B cell (primary cell): ENCODE results near the gene RHOD. TPM values are rescaled to one million over a fixed set of nuclear protein-coding genes. Genes with fewer than 3 reads are reported as not detected.

Source experiments
- ATAC-seq: fragments of 200-7000 bp; cut with Tn5 transposase; one replicate; pipeline ENCODE4 v1.10.0; 2021; ENCODE audit warnings: low read depth, mild to moderate bottlenecking, moderate number of reproducible peaks, moderate library complexity
- CTCF ChIA-PET: fragments of 350-600 bp; sonication (Branson Sonifier 250); formaldehyde crosslinking; loops from one replicate; lab custom pipeline; 2021; ENCODE audit warnings: antibody characterized with exemption, inconsistent platforms; lab: Charles Lee
- POLR2A ChIA-PET: fragments of 350-600 bp; sonication (Branson Sonifier 250); formaldehyde crosslinking; loops from one replicate; lab custom pipeline; 2021; ENCODE audit warnings: antibody characterized with exemption; lab: Charles Lee
- DNase-seq: peaks from one replicate; pipeline ENCODE4 v3.0.0; 2013
- H2AFZ ChIP-seq: 2 replicates; pipeline ENCODE4 v1.6.1; 2012; ENCODE audit warnings: mild to moderate bottlenecking, low read depth, low read length; ENCODE audit not compliant: insufficient read depth, poor library complexity, severe bottlenecking
- H3K27ac ChIP-seq, 2 donors: 1 replicate in 1 of 2; 2 replicates in 1 of 2; pipeline ENCODE4 v1.5.1; 2012 to 2013; ENCODE audit warnings: low read length in 2 of 2, mild to moderate bottlenecking in 2 of 2, moderate library complexity in 1 of 2
- H3K27me3 ChIP-seq, 4 experiments: fragments of 200-600 bp in 1 of 4; sonication (generic) in 1 of 4; replicated peaks in 1 of 4; 1 replicate in 2 of 4; 2 replicates in 2 of 4; pipeline versions ENCODE4 v1.6.1 to v1.7.0; 2013 to 2016; ENCODE audit warnings: low read length in 3 of 4, mild to moderate bottlenecking in 2 of 4, mixed read lengths in 1 of 4, moderate library complexity in 1 of 4; ENCODE audit not compliant: insufficient read depth in 4 of 4, control insufficient read depth in 3 of 4; ENCODE audit errors: control extremely low read depth in 1 of 4
- H3K36me3 ChIP-seq, 2 experiments: replicated peaks in 1 of 2; 1 replicate in 1 of 2; 2 replicates in 1 of 2; pipeline versions ENCODE4 v1.6.1 to v1.7.1; 2013; ENCODE audit warnings: low read length in 1 of 2; ENCODE audit not compliant: insufficient read depth in 2 of 2, control insufficient read depth in 1 of 2; ENCODE audit errors: control extremely low read depth in 1 of 2, extremely low read depth in 1 of 2
- H3K4me1 ChIP-seq, 2 donors: fragments of 200-600 bp in 1 of 2; sonication (generic) in 1 of 2; 1 replicate in 1 of 2; 2 replicates in 1 of 2; pipeline versions ENCODE4 v1.5.1 to v1.6.1; 2013 to 2017; ENCODE audit warnings: low read length in 2 of 2; ENCODE audit not compliant: control insufficient read depth in 2 of 2, insufficient read depth in 2 of 2
- H3K4me2 ChIP-seq: replicated peaks from 2 replicates; pipeline ENCODE3; 2012; ENCODE audit warnings: mild to moderate bottlenecking, low read depth, low read length; ENCODE audit not compliant: poor library complexity, severe bottlenecking
- H3K4me3 ChIP-seq, 5 experiments: fragments of 200-600 bp in 1 of 5; sonication (generic) in 1 of 5; 1 replicate in 3 of 5; 2 replicates in 2 of 5; pipeline versions ENCODE4 v1.5.1 to v1.7.0; 2011 to 2016; ENCODE audit warnings: low read length in 4 of 5, mild to moderate bottlenecking in 4 of 5, low read depth in 2 of 5, control low read depth in 1 of 5, moderate library complexity in 1 of 5; ENCODE audit not compliant: insufficient read depth in 1 of 5; ENCODE audit errors: control extremely low read depth in 1 of 5, extremely low read depth in 1 of 5
- H3K79me2 ChIP-seq: fragments of 200-600 bp; sonication (generic); one replicate; pipeline ENCODE4 v1.6.0; 2016; ENCODE audit warnings: low read length; ENCODE audit not compliant: control insufficient read depth, insufficient read depth
- H3K9ac ChIP-seq: fragments of 200-600 bp; sonication (generic); 2 replicates; pipeline ENCODE4 v1.6.1; 2017; ENCODE audit warnings: mild to moderate bottlenecking, low read length, moderate library complexity
- H3K9me3 ChIP-seq, 3 donors: one replicate each; pipeline versions ENCODE4 v1.6.1 to v1.7.1; 2013; ENCODE audit warnings: low read length in 2 of 3; ENCODE audit not compliant: control insufficient read depth in 2 of 3, insufficient read depth in 1 of 3; ENCODE audit errors: control extremely low read depth in 1 of 3
- H4K20me1 ChIP-seq: 2 replicates; pipeline ENCODE4 v1.6.0; 2012; ENCODE audit warnings: mild to moderate bottlenecking, low read length; ENCODE audit not compliant: insufficient read depth, control insufficient read depth, poor library complexity, severe bottlenecking
- H3K27ac Mint-ChIP-seq: one replicate; pipeline ENCODE4 v1.8.0; 2021; ENCODE audit warnings: mixed read lengths
- H3K27me3 Mint-ChIP-seq: one replicate; pipeline ENCODE4 v1.8.0; 2021; ENCODE audit warnings: mixed read lengths
- H3K4me1 Mint-ChIP-seq: one replicate; pipeline ENCODE4 v1.8.0; 2021; ENCODE audit warnings: mixed read lengths
- H3K4me3 Mint-ChIP-seq: one replicate; pipeline ENCODE4 v1.8.0; 2021; ENCODE audit warnings: mixed read lengths
- H3K9me3 Mint-ChIP-seq: one replicate; pipeline ENCODE4 v1.8.0; 2022; ENCODE audit warnings: mixed read lengths; ENCODE audit not compliant: insufficient read depth
- EZH2 ChIP-seq: IDR thresholded peaks from 2 replicates; pipeline ENCODE4 v1.6.1; 2012; ENCODE audit warnings: borderline replicate concordance, low read depth, mild to moderate bottlenecking, moderate library complexity, low read length; ENCODE audit not compliant: insufficient read depth, poor library complexity, severe bottlenecking
- WGBS: methylation state at CpG from one replicate; pipeline ENCODE4 v1.1.5; 2013; ENCODE audit warnings: missing lambda C conversion rate; ENCODE audit not compliant: insufficient coverage; 5-methylcytosine and 5-hydroxymethylcytosine counted together
- intact Hi-C: fragments of 100-400 bp; cut with micrococcal nuclease; formaldehyde crosslinking; loops from one replicate; pipeline ENCODE4 v1.10.0; 2022
- polyA plus RNA-seq: library from polyadenylated mRNA; depleted of rRNA; stranded (reverse); fragments of >200 nt; gene quantifications from 2 replicates; pipeline ENCODE4 v1.2.3, GENCODE V29; 2012
- total RNA-seq, 2 donors: library from RNA; stranded (reverse); fragments of 120-200 nt in 1 of 2; gene quantifications; 1 replicate in 1 of 2; 2 replicates in 1 of 2; pipeline versions ENCODE4 v1.2.3 to v1.2.4, GENCODE V29; 2013 to 2022
- TF ChIP-seq, protein P1 (sequence below): fragments of 200-600 bp; IDR thresholded peaks from one replicate; pipeline ENCODE4 v1.8.0; 2022; ENCODE audit warnings: antibody characterized with exemption, mild to moderate bottlenecking

The RHOD gene
- total and polyA plus RNA-seq, 2 donors (not counting 1 experiment from before 2014, with no cell fraction given), result 0.42 to 0.48 TPM

GRCh38 chr11:67007126-67007525 is 49.5 kb upstream of the RHOD start:
- TF ChIP-seq, protein P1, sequence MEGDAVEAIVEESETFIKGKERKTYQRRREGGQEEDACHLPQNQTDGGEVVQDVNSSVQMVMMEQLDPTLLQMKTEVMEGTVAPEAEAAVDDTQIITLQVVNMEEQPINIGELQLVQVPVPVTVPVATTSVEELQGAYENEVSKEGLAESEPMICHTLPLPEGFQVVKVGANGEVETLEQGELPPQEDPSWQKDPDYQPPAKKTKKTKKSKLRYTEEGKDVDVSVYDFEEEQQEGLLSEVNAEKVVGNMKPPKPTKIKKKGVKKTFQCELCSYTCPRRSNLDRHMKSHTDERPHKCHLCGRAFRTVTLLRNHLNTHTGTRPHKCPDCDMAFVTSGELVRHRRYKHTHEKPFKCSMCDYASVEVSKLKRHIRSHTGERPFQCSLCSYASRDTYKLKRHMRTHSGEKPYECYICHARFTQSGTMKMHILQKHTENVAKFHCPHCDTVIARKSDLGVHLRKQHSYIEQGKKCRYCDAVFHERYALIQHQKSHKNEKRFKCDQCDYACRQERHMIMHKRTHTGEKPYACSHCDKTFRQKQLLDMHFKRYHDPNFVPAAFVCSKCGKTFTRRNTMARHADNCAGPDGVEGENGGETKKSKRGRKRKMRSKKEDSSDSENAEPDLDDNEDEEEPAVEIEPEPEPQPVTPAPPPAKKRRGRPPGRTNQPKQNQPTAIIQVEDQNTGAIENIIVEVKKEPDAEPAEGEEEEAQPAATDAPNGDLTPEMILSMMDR, result no peak
- TF ChIP-seq EZH2, result no peak
- Histone ChIP-seq H4K20me1 (no peaks in the 10 kb centered on the region), H3K4me1 (no peaks in the 10 kb centered on the region), H3K4me2 (no peak overlapping the region), H2AFZ (no peak overlapping the region), H3K27me3 (peaks cover 0 to 2% (median 0%) of the 10 kb centered on the region in 4 experiments), H3K9me3 (no peaks in the 10 kb centered on the region), H3K36me3 (no peaks in the 10 kb centered on the region), H3K79me2 (no peaks in the 10 kb centered on the region), H3K4me3 (no peak overlapping the region), H3K9ac (no peak overlapping the region), H3K27ac (no peak overlapping the region)
- ChIA-PET CTCF (no interaction called here), POLR2A (no interaction called here)
- Mint-ChIP-seq H3K4me3 (no peak overlapping the region), H3K27me3 (peaks cover 17% of the 10 kb centered on the region), H3K9me3 (no peaks in the 10 kb centered on the region), H3K27ac (no peak overlapping the region), H3K4me1 (no peaks in the 10 kb centered on the region)
- ATAC-seq (no peak), DNase-seq (no peak)
- intact Hi-C loops, result no loop called here
- WGBS, result 96% methylated on average over 6 of the region's 7 CpGs

DNA sequence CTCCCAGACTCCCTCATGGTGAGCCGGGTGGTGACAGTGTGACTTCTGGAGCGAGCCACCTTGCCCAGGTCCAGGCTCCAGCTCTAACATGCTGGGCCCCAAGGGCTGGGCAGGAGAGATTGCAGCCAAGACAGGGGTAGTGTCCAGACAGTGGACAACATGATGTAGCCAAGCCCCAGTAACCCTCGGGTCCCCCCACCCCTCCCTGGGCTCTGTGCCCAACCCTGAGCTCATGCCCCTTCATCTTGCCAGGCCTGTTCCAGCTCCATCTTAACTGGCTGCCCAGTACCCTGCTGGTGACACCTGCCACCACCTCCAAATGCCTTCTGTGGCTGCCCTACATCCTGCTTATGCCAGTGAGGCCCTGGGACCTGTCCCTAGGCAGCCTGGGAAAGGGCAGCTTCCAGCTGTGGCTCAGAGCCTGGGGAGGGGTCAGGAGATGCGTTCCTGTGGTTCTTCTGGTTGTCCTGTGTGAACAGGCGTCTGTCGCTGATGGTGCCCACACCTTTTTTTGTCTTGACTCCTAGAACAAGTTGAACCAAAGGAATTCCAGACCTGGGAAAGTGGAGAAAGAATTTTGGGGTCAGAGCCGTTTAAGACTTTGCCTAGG is 46.2 kb upstream of the RHOD start:
- peaks cover 0 to 10% (median 4%) of the 10 kb centered on the region in 4 experiments for H3K27me3 ChIP-seq
- no peak overlapping the region for H3K27ac Mint-ChIP-seq
- H3K4me1 Mint-ChIP-seq, result no peaks in the 10 kb centered on the region
- no peak overlapping the region for H3K9ac ChIP-seq
- WGBS, result 91% methylated on average over 6 of the region's 7 CpGs
- H2AFZ ChIP-seq, result no peak overlapping the region
- TF ChIP-seq, protein P1, result no peak
- TF ChIP-seq EZH2, result no peak
- CTCF ChIA-PET, result no interaction called here
- no peaks in the 10 kb centered on the region for H4K20me1 ChIP-seq
- no peaks in the 10 kb centered on the region for H3K36me3 ChIP-seq
- H3K4me3 Mint-ChIP-seq, result no peak overlapping the region
- H3K9me3 ChIP-seq, result peaks cover 0 to 2% (median 0%) of the 10 kb centered on the region in 3 donors
- H3K9me3 Mint-ChIP-seq, result no peaks in the 10 kb centered on the region
- no peak overlapping the region for H3K4me3 ChIP-seq
- H3K4me1 ChIP-seq, result no peaks in the 10 kb centered on the region
- no peaks in the 10 kb centered on the region for H3K79me2 ChIP-seq
- no peak overlapping the region for H3K4me2 ChIP-seq
- ATAC-seq, result no peak
- no peak overlapping the region for H3K27ac ChIP-seq
- no peak for DNase-seq
- H3K27me3 Mint-ChIP-seq, result peaks cover 39% of the 10 kb centered on the region
- intact Hi-C loops, result no loop called here
- POLR2A ChIA-PET, result no interaction called here
